NCI-H2196 treated with DMSO at 0.1 percent for 48 hours (cell line): ENCODE measurements around the gene CAPN8.
A peak's percentile ranks its signal among the peaks of the same experiment; 100 is the strongest.
"Not testable (repeated sequence)": the region's sequence is repeated elsewhere in the genome, so short reads cannot be mapped to it uniquely, and the experiment has no call there.

Experiments used
- DNase-seq: peaks from one replicate; lab custom pipeline; 2025; ENCODE audit not compliant: unreplicated experiment; lab: John Stamatoyannopoulos, UW

The CAPN8 gene

DNA sequence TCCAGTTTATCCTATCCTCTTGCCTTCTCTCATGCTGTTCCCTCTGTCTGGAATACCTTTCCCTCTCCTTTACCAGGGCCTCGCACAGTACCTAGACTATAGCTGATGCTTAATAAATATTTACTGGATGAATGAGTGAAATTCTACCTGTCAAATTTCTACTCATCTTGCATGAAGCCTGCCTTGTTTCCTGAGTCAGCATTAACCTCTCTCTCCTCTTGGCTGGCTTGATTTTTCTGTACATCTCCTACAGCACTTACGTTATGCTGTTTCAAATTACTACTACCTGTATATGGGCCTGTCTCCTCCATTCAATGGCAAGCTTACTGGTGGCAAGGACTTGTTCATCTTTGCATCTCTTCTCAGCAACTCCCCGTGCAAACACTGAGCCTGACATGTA lies 130.8 kb downstream of the CAPN8 start:
- no peak for DNase-seq

DNA sequence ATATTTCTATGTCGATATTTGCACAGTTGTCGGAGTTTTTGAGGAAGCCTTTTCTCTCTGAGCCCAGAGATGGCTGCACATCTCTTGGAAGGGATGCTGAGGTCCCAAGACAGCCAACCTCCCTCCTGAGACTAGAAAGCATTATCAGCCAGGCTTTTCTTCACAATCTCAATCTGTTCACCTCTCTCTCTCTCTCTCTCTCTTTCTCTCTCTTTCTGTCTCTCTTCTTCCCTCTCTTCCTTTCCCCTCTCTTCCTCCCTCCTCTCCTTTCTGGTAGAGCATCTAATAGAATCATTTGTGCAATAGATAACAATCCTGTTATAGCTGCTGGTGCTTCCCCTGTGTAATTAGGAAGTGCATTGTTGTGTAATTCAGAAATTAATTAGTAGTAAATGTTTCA lies 131.8 kb downstream of the CAPN8 start:
- DNase-seq, result no peak

DNA sequence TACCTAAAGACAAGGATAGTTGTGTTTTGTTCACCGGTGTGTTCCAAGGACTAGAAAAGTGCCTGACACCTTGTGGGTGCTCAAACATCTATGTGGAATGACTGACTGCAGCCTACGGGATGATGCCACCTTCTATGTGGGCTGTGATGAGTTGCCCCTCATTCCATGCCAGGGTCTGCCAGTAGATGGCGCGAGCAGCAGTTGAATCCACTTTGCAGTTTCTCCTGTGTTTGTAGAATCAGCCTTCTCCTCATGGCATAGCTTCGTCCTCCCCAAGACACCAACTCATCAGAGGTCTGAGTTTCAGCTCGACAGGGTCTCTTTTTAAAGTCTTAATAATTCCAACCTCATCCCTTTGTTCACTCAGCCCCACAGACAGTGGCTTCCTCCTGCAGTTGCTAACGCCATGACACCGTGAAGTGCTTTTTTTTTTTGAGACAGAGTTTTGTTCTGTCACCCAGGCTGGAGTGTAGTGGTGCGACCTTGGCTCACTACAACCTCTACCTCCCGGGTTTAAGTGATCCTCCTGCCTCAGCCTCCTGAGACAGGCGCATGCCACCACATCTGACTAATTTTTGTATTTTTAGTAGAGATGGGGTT lies 133.7 kb downstream of the CAPN8 start:
- peak; percentile 4 for DNase-seq

DNA sequence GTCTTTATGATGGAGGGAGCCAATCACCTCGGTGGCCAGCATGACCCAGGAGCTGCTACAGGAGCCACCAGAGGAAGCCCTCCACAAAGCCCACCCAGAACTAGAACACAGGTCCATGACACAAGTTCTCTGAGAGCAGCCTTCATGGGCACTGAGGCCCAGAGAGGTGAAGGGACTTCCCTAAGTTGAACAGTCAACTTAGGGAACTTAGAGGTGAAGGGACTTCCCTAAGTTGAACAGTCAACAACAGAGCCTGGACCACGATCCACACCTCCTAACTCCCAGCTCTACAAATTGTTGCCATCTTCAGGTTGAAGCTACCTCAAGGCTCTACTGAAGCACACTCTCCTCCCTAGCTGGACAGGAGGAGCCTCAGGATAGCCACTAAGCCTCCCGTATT lies 139.5 kb downstream of the CAPN8 start:
- DNase-seq, result no peak

DNA sequence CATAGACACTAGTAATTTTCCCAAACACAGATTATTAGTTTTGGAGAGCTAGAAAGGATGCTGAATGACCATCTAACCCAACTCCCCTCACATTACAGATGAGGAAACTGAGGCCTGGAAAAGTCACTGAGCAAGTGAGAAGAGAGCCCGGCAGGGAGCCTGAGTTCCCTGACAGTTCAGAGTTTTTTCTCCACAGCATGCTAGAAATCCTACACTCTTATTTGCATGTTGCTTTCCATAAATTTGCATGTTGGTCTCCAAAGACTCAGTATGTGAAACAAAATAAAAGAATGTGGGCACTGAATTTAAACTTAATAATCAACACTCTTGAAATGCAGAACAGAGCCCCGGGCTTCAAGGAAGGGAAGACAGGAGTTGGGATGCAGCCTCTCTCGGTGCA lies 140.0 kb downstream of the CAPN8 start:
- no peak for DNase-seq

DNA sequence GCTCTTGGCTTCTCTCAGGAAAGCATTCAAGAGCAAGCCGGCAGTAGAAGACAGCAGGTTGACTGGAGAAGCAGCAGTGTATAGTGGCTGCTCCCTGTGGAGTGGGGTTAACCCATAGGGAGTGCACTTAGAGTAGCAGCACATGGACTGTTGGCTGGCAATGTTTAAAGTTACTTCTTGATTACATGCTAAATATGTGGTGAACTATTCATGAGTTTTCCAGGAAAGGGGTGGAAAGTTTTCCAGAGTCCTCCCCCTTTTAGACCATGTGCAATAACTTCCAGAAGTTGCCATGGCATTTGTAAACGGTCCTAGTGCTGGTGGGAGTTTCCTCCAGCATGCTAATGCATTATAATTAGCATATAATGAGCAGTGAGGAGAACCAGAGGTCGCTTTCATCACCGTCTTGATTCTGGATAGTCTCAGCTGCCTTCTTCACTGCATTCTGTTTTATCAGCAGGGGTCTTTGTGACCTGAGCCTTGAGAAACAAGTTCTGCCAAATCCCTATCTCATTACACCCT lies 140.5 kb downstream of the CAPN8 start:
- no peak for DNase-seq

DNA sequence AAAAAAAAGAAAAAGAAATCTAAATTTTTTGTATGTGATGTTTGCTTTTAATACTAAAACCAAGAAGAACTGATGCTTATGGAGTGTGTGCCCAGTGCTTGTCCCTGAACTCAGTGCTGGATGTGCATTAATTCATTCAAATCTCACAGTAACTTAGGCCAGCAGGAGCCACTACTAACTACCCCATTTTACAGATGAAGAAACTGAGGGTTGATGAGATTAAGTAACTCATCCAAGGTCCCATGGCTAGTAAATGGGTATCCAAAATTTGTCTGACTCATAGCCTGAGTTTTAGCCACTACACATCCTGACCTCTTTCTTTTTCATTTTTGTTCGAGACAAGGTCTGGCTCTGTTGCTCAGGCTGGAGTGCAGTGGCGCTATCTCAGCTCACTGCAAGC lies 144.4 kb downstream of the CAPN8 start:
- DNase-seq, result no peak

DNA sequence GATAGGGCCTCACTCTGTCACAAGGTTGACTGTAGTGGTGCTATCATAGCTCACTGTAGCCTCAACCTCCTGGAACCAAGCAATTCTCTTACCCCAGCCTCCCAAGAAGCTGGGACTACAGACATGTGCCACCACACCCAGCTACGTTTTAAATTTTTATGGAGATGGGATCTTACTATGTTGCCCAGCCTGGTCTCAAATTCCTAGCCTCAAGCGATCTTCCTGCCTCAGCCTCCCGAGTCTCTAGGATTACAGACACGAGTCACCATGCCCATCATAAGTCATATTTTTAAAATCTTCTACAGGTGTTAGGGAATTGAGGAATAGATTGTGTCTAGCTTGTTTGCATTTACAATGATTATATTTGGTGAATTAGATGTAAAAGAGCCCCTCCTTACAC lies 145.3 kb downstream of the CAPN8 start:
- no peak for DNase-seq

DNA sequence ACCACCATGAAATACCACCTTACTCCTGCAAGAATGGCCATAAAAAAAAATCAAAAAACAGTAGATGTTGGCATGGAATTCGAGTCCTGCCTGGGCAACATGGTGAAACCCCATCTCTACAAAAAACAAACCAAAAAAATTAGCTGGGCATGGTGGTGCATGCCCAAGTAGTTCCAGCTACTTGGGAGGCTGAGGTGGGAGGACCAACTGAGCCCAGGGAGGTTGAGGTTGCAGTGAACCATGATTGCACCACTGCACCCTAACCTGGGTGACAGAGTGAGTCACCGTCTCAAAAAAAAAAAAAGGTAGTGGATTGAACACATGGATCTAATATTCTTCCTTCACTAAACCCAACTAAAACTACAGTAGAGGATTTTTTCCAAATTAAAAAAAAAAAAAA lies 146.4 kb downstream of the CAPN8 start:
- no peak for DNase-seq

DNA sequence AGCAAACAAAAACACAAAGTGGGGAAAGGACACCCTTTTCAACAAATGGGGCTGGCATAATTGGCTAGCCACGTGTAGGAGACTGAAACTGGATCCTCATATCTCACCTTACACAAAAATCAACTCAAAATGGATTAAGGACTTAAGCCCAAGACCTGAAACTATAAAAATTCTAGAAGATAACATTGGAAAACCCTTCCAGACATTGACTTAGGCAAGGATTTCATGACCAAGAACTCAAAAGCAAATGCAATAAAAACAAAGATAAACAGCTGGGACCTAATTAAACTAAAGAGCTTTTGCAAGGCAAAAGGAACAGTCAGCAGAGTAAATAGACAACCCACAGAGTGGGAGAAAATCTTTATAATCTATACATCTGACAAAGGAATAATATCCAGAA lies 146.9 kb downstream of the CAPN8 start:
- DNase-seq, result not testable (repeated sequence)

DNA sequence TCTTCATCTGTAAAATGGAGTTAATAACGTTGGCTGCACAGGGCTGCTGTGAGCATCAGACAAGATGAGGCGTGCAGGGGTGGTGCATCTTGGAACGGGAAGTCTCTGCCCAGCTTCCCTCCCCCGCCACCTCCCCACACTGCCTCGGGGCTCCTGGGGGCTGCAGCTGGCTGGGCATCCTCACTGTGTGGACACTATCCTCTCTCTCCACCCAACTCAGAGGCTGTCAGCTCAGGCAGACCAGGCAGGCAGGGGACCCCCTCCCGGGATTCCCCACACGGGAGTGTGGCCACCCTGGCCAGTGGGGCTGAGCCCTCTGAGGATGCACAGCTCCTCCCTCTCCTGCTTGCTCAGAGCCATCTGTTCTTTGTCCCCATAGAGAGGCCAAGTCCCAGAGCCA lies 149.6 kb downstream of the CAPN8 start:
- no peak for DNase-seq

DNA sequence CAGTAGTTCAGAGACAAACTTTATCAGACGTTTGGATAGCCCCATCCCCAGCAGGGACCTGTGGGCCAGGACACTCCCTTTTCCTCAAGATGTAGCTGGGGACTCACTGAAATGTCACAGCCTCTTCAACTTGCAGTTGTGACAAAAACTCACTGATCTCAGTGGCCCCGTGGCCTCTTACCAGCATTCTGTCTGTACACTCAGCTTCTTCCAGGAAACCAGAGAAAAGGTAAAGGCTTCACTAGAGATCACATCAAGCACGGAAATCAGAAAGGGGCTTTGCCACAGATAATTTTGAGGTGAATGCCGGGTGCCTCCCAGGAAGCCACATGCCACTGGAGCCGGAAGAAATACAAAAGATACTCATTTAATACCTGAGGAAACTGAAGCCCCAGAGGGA lies 150.1 kb downstream of the CAPN8 start:
- DNase-seq, result no peak

DNA sequence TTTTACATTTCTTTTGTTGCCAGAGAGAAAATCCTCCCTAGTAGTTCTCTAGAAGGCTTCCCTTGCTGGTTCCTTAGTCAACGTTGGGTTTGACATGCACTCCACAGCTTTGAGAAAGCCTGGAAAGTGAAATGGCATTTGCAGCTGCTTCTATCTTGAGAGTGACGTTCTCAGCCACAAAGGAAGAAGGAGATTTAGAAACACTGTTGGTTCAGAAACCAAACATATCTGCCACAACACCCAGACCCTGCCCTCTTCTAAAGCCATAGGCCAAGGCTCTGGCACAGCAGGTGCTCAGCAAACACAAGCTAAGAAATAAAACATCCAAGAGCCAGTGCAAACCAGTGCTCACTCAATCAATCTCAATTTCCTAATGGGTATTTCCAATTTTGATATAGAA lies 150.9 kb downstream of the CAPN8 start:
- DNase-seq, result no peak

DNA sequence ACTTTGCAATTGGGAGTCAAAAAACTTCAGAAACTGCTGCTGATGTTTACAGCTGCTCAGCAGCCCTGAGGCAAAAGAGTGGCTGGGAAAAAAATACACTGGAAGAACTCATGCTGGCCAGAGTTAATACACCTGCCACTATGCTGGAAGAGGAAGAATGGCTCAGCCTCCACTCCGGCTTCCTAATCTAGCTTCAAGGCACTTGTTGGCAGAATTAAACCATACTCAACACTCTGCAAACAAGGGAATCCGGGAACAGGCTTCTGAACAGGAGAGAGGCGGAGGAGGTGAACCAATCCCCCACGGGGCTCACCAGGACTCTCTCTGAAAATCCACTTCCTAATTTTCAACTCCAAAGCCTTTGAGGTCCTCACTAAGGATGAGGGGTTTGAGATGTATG lies 152.2 kb downstream of the CAPN8 start:
- no peak for DNase-seq

DNA sequence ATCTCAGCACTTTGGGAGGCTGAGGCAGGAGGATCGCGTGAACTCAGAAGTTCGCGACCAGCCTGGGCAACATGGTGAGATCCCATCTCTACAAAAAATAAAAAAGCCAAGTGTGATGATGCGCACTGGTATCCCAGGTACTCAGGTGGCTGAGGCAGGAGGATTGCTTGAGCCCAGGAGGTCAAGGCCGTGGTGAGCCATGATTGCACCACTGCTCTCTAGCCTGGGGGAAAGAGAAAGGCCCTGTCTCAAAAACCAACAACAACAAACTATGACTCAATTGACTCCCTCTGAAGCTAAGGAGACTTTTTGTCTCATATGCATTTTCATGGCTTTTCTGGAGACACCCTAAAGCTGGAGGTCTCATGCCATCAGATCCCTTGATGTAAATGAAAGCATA lies 153.4 kb downstream of the CAPN8 start:
- no peak for DNase-seq

DNA sequence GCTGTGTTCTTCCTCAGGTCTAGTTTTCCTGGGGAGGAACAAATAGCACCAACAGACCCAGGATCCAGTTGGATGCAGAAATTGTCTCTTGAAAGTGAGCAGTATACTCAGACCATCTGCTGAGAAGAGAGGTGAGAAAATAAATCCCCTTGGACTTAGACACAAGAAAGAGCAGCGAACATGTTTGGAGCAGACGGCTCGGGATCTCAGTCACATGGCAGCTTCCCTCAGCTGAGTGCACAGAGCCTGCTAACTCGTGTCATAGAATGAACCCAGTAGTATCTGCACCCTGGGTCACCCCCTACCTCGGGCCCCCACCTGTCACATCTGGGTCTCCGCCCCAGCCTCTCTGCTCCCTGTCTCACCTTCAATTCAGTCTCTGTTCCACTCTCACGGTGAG lies 156.7 kb downstream of the CAPN8 start:
- no peak for DNase-seq

DNA sequence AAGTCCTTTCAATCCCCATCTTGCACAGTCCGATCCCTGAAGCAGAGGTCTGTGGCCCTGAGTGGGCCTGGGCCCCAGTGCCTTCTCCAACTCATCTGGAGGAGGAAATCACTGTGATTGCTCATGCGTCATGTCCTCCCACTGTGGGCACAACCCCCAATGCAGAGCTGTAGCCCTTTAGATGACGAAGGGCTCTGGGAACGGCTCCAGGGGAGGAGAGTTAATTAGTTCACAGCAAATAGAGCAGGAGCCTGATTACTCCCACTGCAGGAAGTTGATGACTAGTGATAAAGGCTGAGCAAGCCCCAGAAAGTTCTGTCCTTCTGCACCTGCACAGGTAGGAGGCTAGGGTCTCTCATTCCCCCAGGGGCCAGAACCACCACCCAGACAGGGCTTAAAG lies 160.8 kb downstream of the CAPN8 start:
- no peak for DNase-seq

DNA sequence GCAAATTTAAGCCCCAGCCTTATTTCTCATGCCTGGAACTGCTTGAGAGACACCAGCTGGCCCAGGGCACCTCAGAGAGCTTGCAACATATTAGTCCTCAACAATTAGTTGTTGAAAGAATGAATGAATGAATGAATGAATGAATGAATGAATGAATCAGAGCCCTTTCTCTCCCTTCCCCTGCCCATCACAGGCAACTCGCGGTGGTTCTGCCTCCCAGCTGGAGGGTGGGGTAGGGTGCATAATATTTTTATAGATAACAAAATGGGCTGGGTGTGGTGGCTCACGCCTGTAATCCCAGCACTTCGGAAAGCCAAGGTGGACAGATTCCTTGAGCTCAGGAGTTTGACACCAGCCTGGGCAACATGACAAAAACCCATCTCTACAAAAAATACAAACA lies 162.2 kb downstream of the CAPN8 start:
- DNase-seq, result no peak

DNA sequence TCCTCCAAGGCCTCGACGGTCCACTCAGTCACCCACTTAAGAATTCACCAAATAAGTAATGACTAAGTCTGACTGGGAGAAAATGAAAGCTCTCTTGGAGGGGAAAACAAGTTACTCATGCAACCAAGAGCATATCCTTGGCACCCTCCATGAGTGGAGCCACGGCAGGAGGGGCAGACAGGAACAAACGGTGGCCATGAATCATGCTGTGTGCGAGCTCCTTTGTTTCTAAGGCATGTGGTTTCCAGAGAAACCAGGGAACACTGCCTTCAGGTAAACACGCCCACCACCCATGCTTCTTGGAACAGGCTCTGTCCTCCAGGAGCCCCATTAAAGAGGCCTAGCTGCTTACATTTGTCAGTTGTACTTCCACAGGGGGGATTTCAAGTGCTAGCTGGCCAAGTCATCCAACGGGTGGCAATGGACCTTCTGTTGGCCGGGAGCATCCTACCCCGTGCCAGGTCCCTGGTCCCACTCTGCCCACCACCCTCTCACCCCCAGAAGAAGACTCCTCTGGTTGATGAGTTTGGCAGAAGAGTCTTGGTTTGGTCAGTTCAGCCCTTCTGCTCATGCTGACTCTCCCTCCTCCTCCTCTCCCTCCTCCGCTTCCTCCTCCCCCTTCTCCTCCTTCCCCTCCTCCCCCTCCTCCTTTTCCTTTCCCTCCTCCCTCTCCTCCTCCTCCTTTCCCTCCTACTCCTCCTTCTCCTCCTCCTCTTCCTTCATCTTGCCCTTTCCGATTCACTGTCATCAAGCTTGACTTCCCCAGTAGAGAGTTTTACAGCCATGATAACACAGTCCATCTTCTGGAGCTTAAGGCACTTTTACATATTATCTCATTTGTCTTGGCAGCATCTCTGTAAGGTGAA lies 164.7 kb downstream of the CAPN8 start:
- DNase-seq, result no peak

DNA sequence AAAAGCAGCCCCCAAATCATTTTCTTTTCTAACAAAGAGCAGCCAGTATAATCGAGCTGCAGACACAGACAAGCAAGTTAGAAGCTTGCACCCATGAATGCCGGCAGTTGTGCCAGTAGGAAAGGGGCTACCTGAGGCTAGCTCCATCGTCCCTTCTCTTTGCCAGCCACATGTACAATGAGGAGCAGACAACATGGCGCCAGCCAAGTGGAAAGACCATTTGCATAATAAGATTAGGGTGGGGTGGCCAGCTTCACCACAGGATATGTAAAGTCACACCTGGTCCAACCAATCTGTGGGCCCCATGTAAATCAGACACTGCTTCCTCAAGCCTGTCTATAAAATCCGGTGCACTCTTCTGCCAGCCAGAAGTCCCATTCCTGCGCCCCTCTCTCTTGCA lies 168.6 kb downstream of the CAPN8 start:
- no peak for DNase-seq

DNA sequence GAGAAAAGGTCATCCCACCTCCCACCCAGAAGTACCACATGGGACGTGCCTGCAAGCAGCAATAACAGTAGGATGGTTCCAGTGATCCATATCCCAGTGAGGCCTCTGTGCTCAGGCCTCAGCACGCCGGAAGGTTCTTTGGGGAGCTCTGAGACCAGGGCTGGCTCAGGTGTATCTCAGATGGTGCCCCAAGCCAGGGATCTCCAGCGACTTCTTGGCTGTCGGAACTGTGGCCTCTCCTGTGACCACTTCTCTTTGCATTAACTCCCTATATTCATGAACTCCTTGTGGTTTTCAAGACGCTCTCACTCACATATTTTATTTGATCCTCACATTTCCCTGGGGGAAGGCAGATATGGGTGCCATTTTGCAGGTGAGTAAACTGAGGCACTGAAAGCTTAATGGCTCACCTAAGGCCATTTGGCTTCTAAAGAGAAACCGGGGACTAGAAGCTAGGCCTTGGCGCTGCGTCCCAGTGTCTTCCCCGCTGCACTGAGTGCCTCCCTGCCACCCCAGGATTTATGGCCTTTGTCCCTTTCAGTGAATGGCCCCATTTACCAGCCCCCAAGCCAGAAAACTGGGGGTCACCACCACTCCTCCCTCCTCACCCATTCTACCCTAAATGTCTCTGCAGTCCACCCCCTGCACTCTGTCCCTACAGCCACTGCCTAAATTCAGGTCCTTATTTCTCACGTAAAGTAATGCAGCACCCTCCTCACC lies 170.4 kb downstream of the CAPN8 start:
- DNase-seq, result no peak

DNA sequence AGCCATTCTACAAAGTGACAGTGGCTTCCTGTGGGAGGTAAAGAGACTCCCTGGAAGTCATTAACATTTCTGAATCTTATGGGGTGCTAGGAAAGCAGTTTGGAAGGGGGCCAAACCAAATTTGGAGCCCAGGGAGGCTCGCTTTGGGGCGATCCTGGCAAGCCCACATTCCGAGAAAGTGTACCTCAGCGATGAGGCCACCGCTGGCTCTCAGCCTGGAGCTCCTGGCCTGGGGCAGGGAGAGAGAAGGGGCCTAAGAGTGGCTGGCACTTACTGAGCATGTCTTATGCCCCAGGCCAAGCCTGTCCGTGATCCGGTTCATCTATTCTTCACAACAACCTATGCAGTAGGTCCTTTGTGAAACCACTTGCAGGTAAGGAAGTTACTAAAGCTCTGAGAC lies 173.5 kb downstream of the CAPN8 start:
- DNase-seq, result no peak
